ENCODE data around the gene CKS1B.
A peak's percentile ranks its signal among the peaks of the same experiment; 100 is the strongest.

Gene CKS1B

GRCh38 chr1:154941333-154942013 lies 33.0 kb upstream of the CKS1B start:
- Histone ChIP-seq H2AFZ (ENCODE audit: low read length) (no peak overlapping the region), H3K27ac (ENCODE audit: low read length) (peak overlapping the region; percentile 91), H3K9me2 (replicated peaks; ENCODE audit: insufficient read depth, low read length) (no peaks in the 10 kb centered on the region), H3K9ac (ENCODE audit: low read length) (peak overlapping the region; percentile 89), H3K4me3 (ENCODE audit: low read length) (no peak overlapping the region), H3K9me3 (replicated peaks; ENCODE audit: insufficient read depth, low read length) (no peaks in the 10 kb centered on the region), H3K4me2 (ENCODE audit: low read depth, low read length) (peak overlapping the region; percentile 87; the same call in 1 of the 2 replicates), H3K79me2 (ENCODE audit: low read length) (peaks cover 46% of the 10 kb centered on the region), H3K4me1 (ENCODE audit: low read length) (peaks cover 78% of the 10 kb centered on the region), H3K27me3 (replicated peaks; ENCODE audit: insufficient read depth, low read length) (no peaks in the 10 kb centered on the region), H3F3A (ENCODE audit: insufficient read depth, low read length) (peaks cover 87% of the 10 kb centered on the region), H4K20me1 (ENCODE audit: insufficient read depth, low read length) (no peaks in the 10 kb centered on the region), H3K36me3 (replicated peaks; ENCODE audit: insufficient read depth, low read length) (no peaks in the 10 kb centered on the region)
- TF ChIP-seq EZH2phosphoT487 (IDR thresholded peaks at IDR 0.05; ENCODE audit: low read length) (no peak), CTCF (IDR thresholded peaks at IDR 0.05; ENCODE audit: low read length) (no peak), EZH2 (optimal IDR thresholded peaks at IDR 0.05; ENCODE audit: low read depth, low read length) (no peak)
- DNase-seq, result no peak

- no peak overlapping the region for H2AFZ ChIP-seq (ENCODE audit: low read length)
- TF ChIP-seq CTCF (IDR thresholded peaks at IDR 0.05; ENCODE audit: low read length) (peak; percentile 96), EZH2 (optimal IDR thresholded peaks at IDR 0.05; ENCODE audit: low read depth, low read length) (no peak)
- peak overlapping the region; percentile 89 for H3K9ac ChIP-seq (ENCODE audit: low read length)
- H3K4me1 ChIP-seq (ENCODE audit: low read length), result peaks cover 86% of the 10 kb centered on the region
- H3K9me2 ChIP-seq (replicated peaks; ENCODE audit: insufficient read depth, low read length), result no peaks in the 10 kb centered on the region
- H3K36me3 ChIP-seq (replicated peaks; ENCODE audit: insufficient read depth, low read length), result no peaks in the 10 kb centered on the region
- DNase-seq, result peak; percentile 75
- H3K79me2 ChIP-seq (ENCODE audit: low read length), result peaks cover 61% of the 10 kb centered on the region
- H4K20me1 ChIP-seq (ENCODE audit: insufficient read depth, low read length), result no peaks in the 10 kb centered on the region
- H3K4me3 ChIP-seq (ENCODE audit: low read length), result peak overlapping the region; percentile 54
- peak overlapping the region; percentile 91 for H3K27ac ChIP-seq (ENCODE audit: low read length)
- peak overlapping the region; percentile 87 for H3K4me2 ChIP-seq (ENCODE audit: low read depth, low read length)
- no peaks in the 10 kb centered on the region for H3K9me3 ChIP-seq (replicated peaks; ENCODE audit: insufficient read depth, low read length)
- no peaks in the 10 kb centered on the region for H3K27me3 ChIP-seq (replicated peaks; ENCODE audit: insufficient read depth, low read length)
- peaks cover 82% of the 10 kb centered on the region for H3F3A ChIP-seq (ENCODE audit: insufficient read depth, low read length)
Observed at GRCh38 chr1:154943649-154944400, 30.7 kb upstream of the CKS1B start.

GRCh38 chr1:154944401-154945159 lies 29.9 kb upstream of the CKS1B start:
- Histone ChIP-seq H3K79me2 (ENCODE audit: low read length) (peaks cover 65% of the 10 kb centered on the region), H3K27me3 (replicated peaks; ENCODE audit: insufficient read depth, low read length) (no peaks in the 10 kb centered on the region), H3K4me1 (ENCODE audit: low read length) (peaks cover 82% of the 10 kb centered on the region), H3K9me2 (replicated peaks; ENCODE audit: insufficient read depth, low read length) (no peaks in the 10 kb centered on the region), H3K9ac (ENCODE audit: low read length) (peak overlapping the region; percentile 89), H4K20me1 (ENCODE audit: insufficient read depth, low read length) (no peaks in the 10 kb centered on the region), H3K36me3 (replicated peaks; ENCODE audit: insufficient read depth, low read length) (no peaks in the 10 kb centered on the region), H3K27ac (ENCODE audit: low read length) (peak overlapping the region; percentile 91), H2AFZ (ENCODE audit: low read length) (no peak overlapping the region), H3K4me3 (ENCODE audit: low read length) (peak overlapping the region; percentile 9), H3K4me2 (ENCODE audit: low read depth, low read length) (peak overlapping the region; percentile 87), H3K9me3 (replicated peaks; ENCODE audit: insufficient read depth, low read length) (no peaks in the 10 kb centered on the region), H3F3A (ENCODE audit: insufficient read depth, low read length) (peaks cover 78% of the 10 kb centered on the region)
- no peak for TF ChIP-seq EZH2 (optimal IDR thresholded peaks at IDR 0.05; ENCODE audit: low read depth, low read length)
- TF ChIP-seq CTCF (IDR thresholded peaks at IDR 0.05; ENCODE audit: low read length), result no peak
- TF ChIP-seq EZH2phosphoT487 (IDR thresholded peaks at IDR 0.05; ENCODE audit: low read length), result no peak
- peak; percentile 74 for DNase-seq
